Keratinocyte (primary cell): ENCODE data around the gene TMCO4. TPM values are rescaled to one million over a fixed set of nuclear protein-coding genes. Genes with fewer than 3 reads are reported as not detected.

ENCODE experiments used
- DNase-seq: peaks from one replicate; pipeline ENCODE4 v3.0.0-alpha.2; 2011; ENCODE audit warnings: low read depth, missing footprints, low spot score
- FAIRE-seq: peaks from 2 replicates; lab custom pipeline; 2011; peaks lifted over from hg19 to GRCh38; lab: Jason Lieb, UNC
- H2AFZ ChIP-seq: 2 replicates; pipeline ENCODE4 v1.6.0; 2012; ENCODE audit warnings: low read length, control low read depth, inconsistent platforms; ENCODE audit not compliant: control insufficient read depth
- H3K27ac ChIP-seq: 2 replicates; pipeline ENCODE4 v1.5.1; 2011; ENCODE audit warnings: low read length; ENCODE audit not compliant: control insufficient read depth, insufficient read depth
- H3K27me3 ChIP-seq: 3 replicates; pipeline ENCODE4 v1.6.0; 2011; ENCODE audit warnings: low read length; ENCODE audit not compliant: control insufficient read depth, insufficient read depth; ENCODE audit errors: extremely low read depth
- H3K36me3 ChIP-seq, 2 experiments: 2 replicates in 1 of 2; 3 replicates in 1 of 2; pipeline ENCODE4 v1.5.1; 2011; ENCODE audit warnings: low read length in 2 of 2, mild to moderate bottlenecking in 1 of 2; ENCODE audit not compliant: control insufficient read depth in 2 of 2, insufficient read depth in 2 of 2; ENCODE audit errors: extremely low read depth in 1 of 2
- H3K4me1 ChIP-seq: 3 replicates; pipeline ENCODE4 v1.5.1; 2011; ENCODE audit warnings: low read length; ENCODE audit not compliant: control insufficient read depth, insufficient read depth; ENCODE audit errors: extremely low read depth
- H3K4me2 ChIP-seq: 3 replicates; pipeline ENCODE4 v1.6.0; 2011; ENCODE audit warnings: low read depth, low read length; ENCODE audit not compliant: control insufficient read depth, insufficient read depth; ENCODE audit errors: extremely low read depth
- H3K4me3 ChIP-seq, 3 experiments: fragments of 200-600 bp in 1 of 3; sonication (generic) in 1 of 3; 2 replicates in 2 of 3; 3 replicates in 1 of 3; pipeline ENCODE4 v1.5.1; 2011 to 2016; ENCODE audit warnings: low read length in 3 of 3, mild to moderate bottlenecking in 3 of 3, control low read depth in 2 of 3, inconsistent platforms in 1 of 3, low read depth in 1 of 3, mixed read lengths in 1 of 3, mixed run types in 1 of 3, moderate library complexity in 1 of 3; ENCODE audit not compliant: control insufficient read depth in 2 of 3, insufficient read depth in 2 of 3; ENCODE audit errors: extremely low read depth in 1 of 3
- H3K79me2 ChIP-seq: 2 replicates; pipeline ENCODE4 v1.6.0; 2012; ENCODE audit warnings: low read length; ENCODE audit not compliant: control insufficient read depth, insufficient read depth
- H3K9ac ChIP-seq: 3 replicates; pipeline ENCODE4 v1.6.0; 2011; ENCODE audit warnings: low read length; ENCODE audit not compliant: control insufficient read depth, insufficient read depth; ENCODE audit errors: extremely low read depth
- H3K9me1 ChIP-seq: 3 replicates; pipeline ENCODE4 v1.6.0; 2011; ENCODE audit warnings: low read length; ENCODE audit not compliant: control insufficient read depth, insufficient read depth; ENCODE audit errors: extremely low read depth
- H3K9me3 ChIP-seq: 2 replicates; pipeline ENCODE4 v1.5.1; 2012; ENCODE audit warnings: low read depth, low read length; ENCODE audit not compliant: control insufficient read depth
- H4K20me1 ChIP-seq: 3 replicates; pipeline ENCODE4 v1.6.0; 2011; ENCODE audit warnings: low read length; ENCODE audit not compliant: control insufficient read depth, insufficient read depth; ENCODE audit errors: extremely low read depth
- CTCF ChIP-seq, 3 experiments: IDR thresholded peaks in 1 of 3; conservative IDR thresholded peaks in 1 of 3; optimal IDR thresholded peaks in 1 of 3; 2 replicates in 2 of 3; 3 replicates in 1 of 3; pipeline versions ENCODE3 to v1.5.1; 2011; ENCODE audit warnings: low read length in 3 of 3, mild to moderate bottlenecking in 3 of 3, moderate library complexity in 2 of 3, control low read depth in 1 of 3, inconsistent platforms in 1 of 3; ENCODE audit not compliant: insufficient read depth in 2 of 3; ENCODE audit errors: extremely low read depth in 1 of 3
- EZH2 ChIP-seq: IDR thresholded peaks from one replicate; pipeline ENCODE4 v1.6.1; 2012; ENCODE audit warnings: inconsistent platforms, mild to moderate bottlenecking, low read length, moderate library complexity
- dilution Hi-C: fragments of 300-500 bp; cut with MboI; formaldehyde crosslinking; loops from one replicate; pipeline ENCODE4 v1.7.0; 2020; ENCODE audit warnings: low sequenced_read_pairs; ENCODE audit not compliant: extremely low pct_ligation_motif_present
- polyA plus RNA-seq, 5 experiments: library from polyadenylated mRNA; depleted of rRNA in 3 of 5; stranded (reverse) in 3 of 5; stranded (forward) in 1 of 5; unstranded in 1 of 5; fragments of >200 nt; gene quantifications; 1 replicate in 1 of 5; 2 replicates in 3 of 5; 3 replicates in 1 of 5; pipeline versions ENCODE4 v1.2.1 to v1.2.3, GENCODE V29; 2011 to 2012; ENCODE audit warnings: missing spikeins in 2 of 5, low read depth in 1 of 5, low replicate concordance in 1 of 5

TMCO4 gene
- polyA plus RNA-seq, 1 donor (not counting 4 experiments of a cell fraction or from before 2014, with no cell fraction given), result 1.2 TPM

GRCh38 chr1:19657511-19657910, 142.2 kb downstream of the TMCO4 start:
- dilution Hi-C loops, result no loop called here
- DNase-seq (no peak), FAIRE-seq (no peak)
- Histone ChIP-seq H2AFZ (no peak overlapping the region), H3K27me3 (no peaks in the 10 kb centered on the region), H3K4me2 (no peak overlapping the region), H3K4me1 (peaks cover 22% of the 10 kb centered on the region), H3K79me2 (peaks cover 9% of the 10 kb centered on the region), H3K9ac (no peak overlapping the region), H3K9me1 (no peaks in the 10 kb centered on the region), H4K20me1 (peaks cover 2% of the 10 kb centered on the region), H3K36me3 (peaks cover 0 to 11% of the 10 kb centered on the region in 2 experiments), H3K9me3 (no peaks in the 10 kb centered on the region), H3K27ac (no peak overlapping the region), H3K4me3 (no peak overlapping the region)
- TF ChIP-seq CTCF (optimal IDR thresholded peaks at IDR 0.05 in 1 of 3, IDR thresholded peaks at IDR 0.05 in 1 of 3, conservative IDR thresholded peaks at IDR 0.05 in 1 of 3; ENCODE audit: extremely low read depth in 1 of 3, insufficient read depth in 2 of 3, low read length in 3 of 3) (no peak), EZH2 (no peak)

- dilution Hi-C loops, result no loop called here
Observed at GRCh38 chr1:19656780-19657466, 142.8 kb downstream of the TMCO4 start.

More at GRCh38 chr1:19656780-19657466, 142.8 kb downstream of the TMCO4 start:
- H3K4me1 ChIP-seq, result peaks cover 26% of the 10 kb centered on the region
- H3K79me2 ChIP-seq, result peaks cover 9% of the 10 kb centered on the region
- no peak overlapping the region for H2AFZ ChIP-seq
- FAIRE-seq (no peak), DNase-seq (no peak)
- no peak overlapping the region for H3K9ac ChIP-seq
- no peak overlapping the region for H3K4me3 ChIP-seq
- peaks cover 0 to 11% of the 10 kb centered on the region in 2 experiments for H3K36me3 ChIP-seq
- H3K27ac ChIP-seq, result no peak overlapping the region
- H3K9me1 ChIP-seq, result no peaks in the 10 kb centered on the region
- H3K27me3 ChIP-seq, result no peaks in the 10 kb centered on the region
- no peaks in the 10 kb centered on the region for H3K9me3 ChIP-seq
- H4K20me1 ChIP-seq, result peaks cover 2% of the 10 kb centered on the region
- TF ChIP-seq CTCF (optimal IDR thresholded peaks at IDR 0.05 in 1 of 3, IDR thresholded peaks at IDR 0.05 in 1 of 3, conservative IDR thresholded peaks at IDR 0.05 in 1 of 3; ENCODE audit: extremely low read depth in 1 of 3, insufficient read depth in 2 of 3, low read length in 3 of 3) (no peak), EZH2 (no peak)
- no peak overlapping the region for H3K4me2 ChIP-seq
